Lung (tissue), 12 donors: ENCODE measurements around the gene ZP2. TPM values are rescaled to one million over a fixed set of nuclear protein-coding genes. Genes with fewer than 3 reads are reported as not detected.

Experiments
- ATAC-seq: fragments of 200-7000 bp; cut with Tn5 transposase; one replicate; pipeline ENCODE4 v1.9.1; 2020; ENCODE audit warnings: moderate number of reproducible peaks; ENCODE audit not compliant: insufficient read depth, low FRiP score
- DNase-seq, 3 donors: peaks; one replicate each; pipeline ENCODE4 v3.0.0-alpha.2; 2013 to 2017
- H3K27ac ChIP-seq, 2 donors: one replicate each; pipeline ENCODE4 v1.5.1; 2013; ENCODE audit warnings: mild to moderate bottlenecking in 2 of 2, moderate library complexity in 2 of 2, control low read depth in 1 of 2, inconsistent platforms in 1 of 2, low read depth in 1 of 2, low read length in 1 of 2
- H3K27me3 ChIP-seq, 3 donors: one replicate each; pipeline ENCODE4 v1.5.1; 2013; ENCODE audit warnings: low read length in 2 of 3; ENCODE audit not compliant: control insufficient read depth in 3 of 3, insufficient read depth in 3 of 3
- H3K36me3 ChIP-seq, 4 donors: one replicate each; pipeline ENCODE4 v1.5.1; 2013; ENCODE audit warnings: low read length in 4 of 4, mild to moderate bottlenecking in 1 of 4, moderate library complexity in 1 of 4; ENCODE audit not compliant: control insufficient read depth in 4 of 4, insufficient read depth in 4 of 4
- H3K4me1 ChIP-seq, 5 donors: one replicate each; pipeline ENCODE4 v1.5.1; 2013; ENCODE audit warnings: low read length in 5 of 5, mild to moderate bottlenecking in 2 of 5, moderate library complexity in 1 of 5; ENCODE audit not compliant: control insufficient read depth in 5 of 5, insufficient read depth in 5 of 5
- H3K4me3 ChIP-seq: one replicate; pipeline ENCODE4 v1.5.1; 2013; ENCODE audit warnings: mild to moderate bottlenecking, control low read depth, moderate library complexity
- H3K9ac ChIP-seq, 2 donors: one replicate each; pipeline ENCODE4 v1.5.1; 2013; ENCODE audit warnings: low read length in 2 of 2, control low read depth in 1 of 2; ENCODE audit not compliant: insufficient read depth in 1 of 2
- H3K9me3 ChIP-seq, 4 donors: one replicate each; pipeline ENCODE4 v1.5.1; 2013; ENCODE audit warnings: low read length in 3 of 4, mild to moderate bottlenecking in 1 of 4, moderate library complexity in 1 of 4; ENCODE audit not compliant: control insufficient read depth in 4 of 4, insufficient read depth in 3 of 4
- WGBS, 2 donors: extraction: QIAGEN DNeasy Blood & Tissue Kit; methylation state at CpG; one replicate each; pipeline ENCODE4 v1.1.7; 2013; 5-methylcytosine and 5-hydroxymethylcytosine counted together
- polyA plus RNA-seq, 2 donors: library from polyadenylated mRNA; stranded (reverse); fragments of 200-250 nt; gene quantifications; one replicate each; pipeline ENCODE4 v1.2.1, GENCODE V29; 2013
- total RNA-seq, 2 donors: library from RNA; depleted of rRNA in 1 of 2; stranded (reverse); fragments of >200 nt in 1 of 2; gene quantifications; one replicate each; pipeline ENCODE4 v1.2.1, GENCODE V29; 2014 to 2021
- TF ChIP-seq, protein P1 (sequence below): IDR thresholded peaks from 2 replicates; pipeline ENCODE4 v1.5.1; 2012; ENCODE audit warnings: mild to moderate bottlenecking; ENCODE audit errors: control extremely low read depth, extremely low read depth
- donor health status: control.
- donor health status: control.
- donor health status: Bipolar disorder and iron deficiency.
- donor health status: healthy.
- donor health status: DM: yes; HTN: yes; CAD: no.

The ZP2 gene
- total and polyA plus RNA-seq, 4 donors = 0.17 TPM; not detected in 3

DNA sequence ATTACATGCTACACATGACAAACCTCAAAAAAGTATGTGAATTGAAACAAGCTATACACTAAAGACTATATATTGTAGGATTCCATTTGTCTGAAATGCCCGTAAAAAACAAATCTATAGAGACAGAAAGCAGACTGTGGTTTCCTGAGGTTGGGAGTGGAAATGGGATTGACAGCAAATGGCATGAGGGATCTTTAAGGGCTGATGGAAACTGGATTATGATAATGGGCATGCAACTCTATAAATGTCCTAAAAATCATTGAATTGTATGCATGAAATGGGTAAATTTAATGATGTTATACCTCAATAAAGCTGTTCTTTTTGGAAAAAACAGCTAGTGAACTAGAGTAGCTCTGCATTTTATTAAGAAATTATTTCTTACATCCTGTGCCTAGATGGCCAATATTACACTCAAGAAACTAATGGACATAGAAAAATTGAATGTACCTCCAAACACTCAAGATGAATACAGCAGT is 21.7 kb upstream of the ZP2 start:
- no peak overlapping the region for H3K4me3 ChIP-seq
- H3K36me3 ChIP-seq = no peaks in the 10 kb centered on the region
- WGBS, 2 donors = 90 to 98% methylated on average over 1 of the region's 1 CpG

DNA sequence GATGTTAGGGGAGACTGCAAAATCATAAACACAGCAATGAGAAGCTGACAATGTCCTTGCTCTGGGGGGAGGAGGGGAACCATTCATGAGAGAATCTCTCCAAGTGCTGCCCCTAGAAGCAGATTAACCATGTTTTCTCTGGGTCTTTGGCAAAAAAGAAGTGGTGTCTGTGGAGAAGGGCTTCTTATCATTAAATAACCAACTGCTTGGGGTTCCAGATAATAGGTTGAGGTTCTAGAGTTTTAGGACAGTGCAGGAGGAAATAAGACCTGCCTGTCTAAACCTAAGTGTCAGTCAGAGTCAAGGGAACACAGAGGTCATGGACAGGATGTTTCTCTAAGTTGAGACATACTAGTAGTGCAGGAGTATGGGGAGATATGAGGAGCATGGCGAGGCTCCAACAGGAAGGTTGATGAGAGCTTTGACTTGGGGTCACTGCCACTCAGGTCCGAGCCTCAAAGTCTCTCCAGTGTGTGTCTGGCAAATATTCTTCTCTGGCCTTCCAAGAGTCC is 17.0 kb upstream of the ZP2 start:
- Histone ChIP-seq H3K27me3 (no peaks in the 10 kb centered on the region), H3K36me3 (no peaks in the 10 kb centered on the region), H3K4me3 (no peak overlapping the region), H3K9me3 (no peaks in the 10 kb centered on the region), H3K27ac (no peak overlapping the region), H3K9ac (no peak overlapping the region), H3K4me1 (no peaks in the 10 kb centered on the region)
- WGBS, 2 donors = 53 to 75% methylated on average over 1 to 2 of the region's 2 CpGs
- no peak for DNase-seq
- TF ChIP-seq, protein P1, sequence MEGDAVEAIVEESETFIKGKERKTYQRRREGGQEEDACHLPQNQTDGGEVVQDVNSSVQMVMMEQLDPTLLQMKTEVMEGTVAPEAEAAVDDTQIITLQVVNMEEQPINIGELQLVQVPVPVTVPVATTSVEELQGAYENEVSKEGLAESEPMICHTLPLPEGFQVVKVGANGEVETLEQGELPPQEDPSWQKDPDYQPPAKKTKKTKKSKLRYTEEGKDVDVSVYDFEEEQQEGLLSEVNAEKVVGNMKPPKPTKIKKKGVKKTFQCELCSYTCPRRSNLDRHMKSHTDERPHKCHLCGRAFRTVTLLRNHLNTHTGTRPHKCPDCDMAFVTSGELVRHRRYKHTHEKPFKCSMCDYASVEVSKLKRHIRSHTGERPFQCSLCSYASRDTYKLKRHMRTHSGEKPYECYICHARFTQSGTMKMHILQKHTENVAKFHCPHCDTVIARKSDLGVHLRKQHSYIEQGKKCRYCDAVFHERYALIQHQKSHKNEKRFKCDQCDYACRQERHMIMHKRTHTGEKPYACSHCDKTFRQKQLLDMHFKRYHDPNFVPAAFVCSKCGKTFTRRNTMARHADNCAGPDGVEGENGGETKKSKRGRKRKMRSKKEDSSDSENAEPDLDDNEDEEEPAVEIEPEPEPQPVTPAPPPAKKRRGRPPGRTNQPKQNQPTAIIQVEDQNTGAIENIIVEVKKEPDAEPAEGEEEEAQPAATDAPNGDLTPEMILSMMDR = no peak
- ATAC-seq = no peak

More for the DNA sequence above, 21.7 kb upstream of the ZP2 start:
- ATAC-seq (no peak), DNase-seq (no peak)
- no peaks in the 10 kb centered on the region for H3K4me1 ChIP-seq
- no peaks in the 10 kb centered on the region for H3K27me3 ChIP-seq
- H3K9me3 ChIP-seq = no peaks in the 10 kb centered on the region
- H3K9ac ChIP-seq = no peak overlapping the region
- H3K27ac ChIP-seq = no peak overlapping the region
- TF ChIP-seq, protein P1 = no peak

- H3K36me3 ChIP-seq = no peaks in the 10 kb centered on the region
- H3K27me3 ChIP-seq = no peaks in the 10 kb centered on the region
- no peaks in the 10 kb centered on the region for H3K4me1 ChIP-seq
- H3K4me3 ChIP-seq = no peak overlapping the region
- no peaks in the 10 kb centered on the region for H3K9me3 ChIP-seq
- ATAC-seq = no peak
- no peak for DNase-seq
- TF ChIP-seq, protein P1 = no peak
- H3K27ac ChIP-seq = no peak overlapping the region
- no peak overlapping the region for H3K9ac ChIP-seq
Observed at GRCh38 chr16:21227866-21228265, 16.5 kb upstream of the ZP2 start.

GRCh38 chr16:21226749-21227148 is 15.4 kb upstream of the ZP2 start:
- DNase-seq (no peak), ATAC-seq (no peak)
- Histone ChIP-seq H3K4me3 (no peak overlapping the region), H3K27ac (no peak overlapping the region), H3K9ac (no peak overlapping the region), H3K36me3 (no peaks in the 10 kb centered on the region), H3K4me1 (no peaks in the 10 kb centered on the region), H3K9me3 (no peaks in the 10 kb centered on the region), H3K27me3 (peaks cover 0 to 2% (median 0%) of the 10 kb centered on the region in 3 donors)
- TF ChIP-seq, protein P1 = no peak
